ENCODE results near the gene CTNS.
"Not testable (repeated sequence)": the region's sequence is repeated elsewhere in the genome, so short reads cannot be mapped to it uniquely, and the experiment has no call there.

Gene CTNS

GRCh38 chr17:3688852-3689261, 52.3 kb downstream of the CTNS start:
- no peak for DNase-seq

DNA sequence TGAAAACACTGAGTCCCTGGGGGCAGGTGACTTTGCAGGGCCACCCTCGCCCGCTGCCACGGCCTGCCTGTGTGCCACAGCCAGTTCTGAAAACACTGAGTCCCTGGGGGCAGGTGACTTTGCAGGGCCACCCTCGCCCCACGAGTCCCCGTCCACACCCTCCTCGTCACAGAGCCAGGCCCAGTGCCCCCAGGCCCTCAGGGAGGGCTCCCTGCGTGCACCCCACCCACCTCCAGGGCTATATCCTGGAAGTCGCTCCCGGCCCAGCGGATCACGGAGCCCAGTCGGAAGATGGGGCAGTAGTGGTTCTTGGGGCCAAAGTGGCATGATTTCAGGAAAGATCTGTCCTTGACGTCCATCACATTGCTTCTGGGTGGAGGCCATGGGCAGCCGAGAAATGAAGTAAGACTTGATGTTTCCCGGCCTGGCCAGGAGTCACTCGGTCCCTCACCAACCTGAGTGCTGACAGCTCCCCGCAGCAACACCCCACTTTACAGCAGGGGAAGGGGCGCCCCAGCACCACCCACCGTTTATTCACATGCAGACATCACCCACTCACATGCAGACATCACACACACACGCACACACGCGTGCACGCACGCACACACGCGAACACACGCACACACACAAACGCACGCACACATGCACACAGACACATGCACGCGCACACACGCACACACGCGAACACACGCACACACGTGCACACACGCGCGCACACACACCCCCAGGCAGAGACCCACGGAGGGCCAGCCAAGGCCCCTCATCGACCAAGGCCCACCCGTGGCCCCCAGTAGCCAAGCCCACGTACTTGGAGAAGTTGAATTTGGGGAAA, 52.9 kb downstream of the CTNS start:
- no peak for DNase-seq

- DNase-seq, result no peak
These were observed 53.6 kb downstream of the CTNS start for GRCh38 chr17:3690094-3690715.

- no peak for DNase-seq
These were observed 55.1 kb downstream of the CTNS start for GRCh38 chr17:3691617-3692067.

GRCh38 chr17:3692346-3692745, 55.8 kb downstream of the CTNS start:
- DNase-seq, result no peak

GRCh38 chr17:3693141-3693540, 56.6 kb downstream of the CTNS start:
- DNase-seq, result no peak

DNA sequence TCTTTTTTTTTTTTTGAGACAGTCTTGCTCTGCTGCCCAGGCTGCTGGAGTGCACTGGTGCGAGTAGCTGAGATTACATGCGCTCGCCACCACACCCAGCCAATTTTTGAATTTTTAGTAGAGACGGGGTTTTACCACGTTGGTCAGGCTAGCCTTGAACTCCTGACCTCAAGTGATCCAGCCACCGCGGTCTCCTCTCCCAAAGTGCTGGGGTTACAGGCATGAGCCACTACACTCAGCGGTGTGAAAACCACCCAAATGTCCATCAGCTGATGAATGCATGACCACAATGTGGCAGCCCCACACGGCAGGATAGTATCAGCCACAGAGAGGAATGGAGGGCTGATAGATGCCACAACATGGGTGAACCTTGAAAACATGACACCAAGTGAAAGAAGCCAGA, 57.3 kb downstream of the CTNS start:
- peak; percentile 49 for DNase-seq

GRCh38 chr17:3695129-3695722, 58.7 kb downstream of the CTNS start:
- no peak for DNase-seq

GRCh38 chr17:3695723-3696411, 59.3 kb downstream of the CTNS start, which contains the start of gene P2RX5:
P2RX5 (minus strand) TSS chr17:3696155; CDS start chr17:3696005, 150 bp downstream.
- peak; percentile 50 for DNase-seq

DNA sequence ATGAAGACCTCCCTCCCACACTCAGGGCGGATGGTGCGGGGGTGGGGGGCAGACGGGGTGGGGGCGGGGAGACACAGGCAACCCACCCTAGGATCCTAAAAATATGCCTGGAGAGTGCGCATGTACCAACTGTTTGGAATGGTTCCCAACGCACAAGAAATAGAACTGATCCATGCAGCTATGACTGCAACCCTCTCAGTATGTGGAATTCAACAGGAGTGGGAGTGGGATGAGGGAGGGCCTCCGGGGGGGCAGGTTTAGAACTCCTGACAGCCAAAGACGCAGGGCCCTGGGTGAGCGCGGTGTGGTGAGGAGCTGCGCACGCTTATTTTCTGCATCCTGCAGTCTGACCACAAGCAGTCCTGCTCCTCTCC, 60.5 kb downstream of the CTNS start:
- DNase-seq, result no peak

DNA sequence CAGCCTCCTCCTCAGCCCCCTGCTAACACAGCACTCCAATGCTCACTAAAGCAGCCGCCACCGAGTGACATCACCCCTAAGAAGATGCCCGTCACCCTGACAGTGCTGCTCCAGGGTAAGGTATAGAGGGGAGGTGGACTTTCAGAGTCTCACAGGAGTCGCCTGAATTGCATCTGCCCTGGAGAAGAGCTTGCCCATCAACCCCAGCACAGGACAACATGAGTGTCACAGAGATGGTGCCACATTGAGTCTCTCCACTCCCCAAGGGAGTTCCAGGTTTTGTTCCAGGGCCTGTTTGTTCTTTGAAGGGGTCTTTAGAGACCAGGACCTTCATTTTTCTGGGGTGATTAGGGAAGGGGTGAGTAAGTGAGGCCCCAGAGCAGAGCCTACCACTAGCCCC, 61.6 kb downstream of the CTNS start:
- DNase-seq, result no peak

DNA sequence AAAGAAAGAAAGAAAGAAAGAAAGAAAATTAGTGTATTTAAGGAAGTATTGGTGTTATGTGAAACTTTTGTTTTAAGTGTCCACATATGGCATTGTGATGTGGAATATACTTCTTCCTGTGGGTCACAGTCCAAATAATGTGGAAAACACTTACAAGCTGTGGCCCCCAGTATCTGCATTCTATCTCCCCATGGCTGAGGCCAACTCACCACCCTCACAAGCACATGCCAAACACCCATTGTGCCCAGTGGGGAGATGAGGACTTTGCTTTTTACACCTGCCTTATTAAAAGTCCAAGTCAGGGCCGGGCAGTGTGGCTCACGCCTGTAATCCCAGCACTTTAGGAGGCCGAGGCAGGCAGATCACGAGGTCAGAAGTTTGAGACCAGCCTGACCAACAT, 63.4 kb downstream of the CTNS start:
- no peak for DNase-seq

- DNase-seq, result not testable (repeated sequence)
These were observed 65.5 kb downstream of the CTNS start for GRCh38 chr17:3702041-3702539.

DNA sequence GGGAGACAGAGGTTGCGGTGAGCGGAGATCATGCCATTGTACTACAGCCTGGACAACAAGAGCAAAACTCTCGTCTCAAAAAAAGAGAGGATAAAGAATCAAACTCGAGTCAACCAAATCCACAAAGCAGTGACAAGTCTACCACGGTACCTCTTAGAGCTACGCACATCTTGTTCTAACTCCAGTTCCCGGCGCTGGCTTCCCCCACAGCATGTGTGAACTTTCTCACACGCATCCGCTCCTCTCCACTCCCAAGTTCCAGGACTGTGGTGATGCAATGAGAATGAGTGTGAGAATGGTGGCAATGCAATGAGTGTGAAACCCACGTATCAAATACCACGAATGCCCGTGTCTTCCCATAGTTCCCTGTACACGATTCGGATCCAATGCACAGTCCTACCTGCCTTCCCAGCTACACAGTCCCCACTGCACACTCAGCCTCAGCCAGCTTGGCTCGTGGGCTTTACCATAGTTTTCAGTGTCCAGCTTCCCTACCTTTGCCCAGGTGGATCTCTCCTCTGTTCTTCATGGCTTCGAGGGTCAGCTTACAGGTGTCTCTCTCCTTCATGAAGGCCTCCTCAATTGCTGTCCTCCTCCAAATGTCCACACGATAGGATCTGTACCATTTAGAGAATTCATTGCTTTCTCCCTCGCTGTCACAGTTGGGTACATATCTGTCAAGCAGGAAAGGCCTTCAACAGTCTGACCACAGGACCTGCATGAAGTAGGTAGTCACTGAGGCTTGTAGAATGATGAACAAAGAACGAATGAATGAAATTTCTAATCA, 68.6 kb downstream of the CTNS start:
- DNase-seq, result no peak

- not testable (repeated sequence) for DNase-seq
These were observed 69.1 kb downstream of the CTNS start for GRCh38 chr17:3705718-3705984.

DNA sequence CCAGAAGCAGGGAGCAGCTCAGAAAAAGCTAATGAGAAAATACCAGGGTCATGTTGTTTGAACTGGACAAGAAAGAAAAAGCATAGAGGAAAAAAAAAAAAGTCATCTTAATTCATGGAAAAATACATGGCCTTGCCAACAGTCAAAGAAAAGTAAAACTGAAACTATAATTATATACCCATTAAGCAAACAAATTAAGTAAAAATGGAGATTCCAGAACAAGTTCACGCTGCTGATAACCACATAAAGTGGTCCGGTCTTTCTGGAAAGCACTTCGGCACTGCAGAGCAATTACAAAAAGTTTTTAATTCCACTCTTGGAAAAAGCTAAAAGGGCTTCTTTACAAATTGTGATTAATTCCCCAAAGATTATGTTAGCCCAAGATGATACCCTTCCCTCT, 71.8 kb downstream of the CTNS start:
- DNase-seq, result no peak

GRCh38 chr17:3710951-3711383, 74.4 kb downstream of the CTNS start:
- peak; percentile 91 for DNase-seq

All from CD4-positive, alpha-beta T cell treated with Interleukin-21 for 1 hour (primary cell).